GM18519 (cell line): ENCODE data around the gene LRRC56.

Experiments
- ATAC-seq: cut with Tn5 transposase; IDR thresholded peaks from one replicate; pipeline ENCODE4 v1.9.1; 2021; ENCODE audit warnings: mild to moderate bottlenecking, moderate library complexity; ENCODE audit not compliant: unreplicated experiment, low FRiP score

Gene LRRC56

DNA sequence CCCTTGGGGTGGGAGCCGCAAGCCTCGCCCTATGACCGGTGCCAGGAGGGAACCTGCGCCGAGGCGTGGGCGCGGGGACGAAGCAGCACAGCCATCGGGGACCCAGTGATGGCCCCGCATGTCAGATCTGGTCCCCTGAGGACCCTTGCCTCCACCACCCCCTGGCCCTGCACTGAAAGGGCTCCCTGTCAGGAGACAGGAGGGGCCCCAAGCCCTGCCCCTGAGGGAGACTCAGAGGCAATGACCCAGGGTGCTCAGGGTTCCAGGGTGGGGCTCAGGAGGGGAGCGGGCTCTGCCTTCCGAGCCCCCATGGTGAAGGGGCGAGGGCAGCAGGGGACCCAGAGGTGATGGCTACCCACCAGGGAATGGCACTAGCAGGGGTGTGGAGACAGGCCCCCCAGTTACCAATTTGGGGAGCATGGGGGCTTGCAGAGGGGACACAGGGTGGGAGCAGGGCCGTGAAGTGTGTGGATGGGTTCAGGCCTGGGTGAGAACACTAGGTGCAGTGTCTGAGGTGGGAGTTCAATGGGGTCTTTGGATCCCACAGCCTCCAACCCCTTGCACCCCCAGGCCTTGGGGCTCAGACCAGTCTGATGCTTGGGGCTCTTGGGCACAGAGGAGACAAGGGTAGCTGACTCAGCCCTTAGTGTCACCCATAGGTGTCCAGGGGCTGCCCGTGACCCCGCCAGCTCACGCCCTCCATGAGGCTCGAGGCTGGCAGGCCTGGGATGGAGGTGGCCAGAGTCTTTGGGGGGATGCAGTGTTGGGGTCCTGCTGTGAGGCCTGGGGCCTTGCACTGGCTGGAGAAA is 499 bp downstream of the LRRC56 start:
- no peak for ATAC-seq

DNA sequence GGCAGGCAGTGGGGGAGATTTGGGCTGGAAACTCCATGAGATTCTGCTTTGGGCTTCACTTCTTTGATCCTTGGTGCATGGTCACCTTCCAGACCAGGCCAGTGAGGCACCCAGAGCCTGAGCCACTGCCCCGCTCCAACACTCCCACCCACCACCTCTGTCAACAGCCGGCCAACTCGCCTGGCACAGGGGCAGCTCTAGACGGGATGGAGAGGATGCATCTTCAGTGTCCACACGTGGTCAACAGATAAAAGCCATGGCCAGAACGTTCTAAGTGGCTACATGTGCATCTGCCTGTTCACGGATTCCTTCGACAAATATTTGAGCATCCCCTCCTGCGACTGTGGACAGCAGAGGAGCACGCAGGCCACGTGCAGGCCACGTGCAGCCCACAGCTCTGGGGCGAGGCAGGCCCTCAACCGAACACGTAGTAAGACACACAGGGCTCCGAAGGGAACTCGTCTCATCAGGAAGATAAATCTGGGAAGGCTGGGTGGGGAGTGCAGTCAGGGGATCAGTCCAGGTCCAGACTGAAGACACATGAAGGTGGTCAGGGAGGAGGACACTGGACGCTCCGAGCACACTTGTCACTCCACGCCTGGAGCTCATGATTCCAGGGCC is 1.2 kb downstream of the LRRC56 start:
- ATAC-seq = no peak

DNA sequence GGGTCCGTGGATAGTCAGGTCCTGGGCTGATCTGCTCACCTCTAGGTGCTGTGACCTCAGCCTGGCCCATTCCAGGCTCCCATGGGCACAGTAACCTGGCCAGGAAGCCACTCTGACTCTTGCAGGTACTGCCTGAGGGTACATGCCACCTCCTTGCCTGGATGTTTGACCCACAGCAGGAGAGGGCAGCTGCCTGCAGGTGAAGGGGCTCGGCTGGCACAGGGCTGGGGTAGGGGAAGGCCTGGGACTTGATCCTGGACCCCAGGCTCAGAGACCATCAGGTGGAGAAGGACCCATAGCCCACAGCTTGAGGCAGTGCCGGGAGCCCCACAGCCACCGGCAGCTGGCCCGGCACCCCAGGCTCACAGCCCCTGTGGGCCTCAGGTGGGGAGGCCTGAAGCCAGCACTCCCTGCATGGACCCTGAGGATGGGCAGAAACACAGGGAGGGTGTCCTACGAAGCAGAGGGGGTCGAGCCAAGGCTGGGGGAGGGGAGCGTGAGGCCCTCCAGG is 2.7 kb downstream of the LRRC56 start:
- no peak for ATAC-seq

DNA sequence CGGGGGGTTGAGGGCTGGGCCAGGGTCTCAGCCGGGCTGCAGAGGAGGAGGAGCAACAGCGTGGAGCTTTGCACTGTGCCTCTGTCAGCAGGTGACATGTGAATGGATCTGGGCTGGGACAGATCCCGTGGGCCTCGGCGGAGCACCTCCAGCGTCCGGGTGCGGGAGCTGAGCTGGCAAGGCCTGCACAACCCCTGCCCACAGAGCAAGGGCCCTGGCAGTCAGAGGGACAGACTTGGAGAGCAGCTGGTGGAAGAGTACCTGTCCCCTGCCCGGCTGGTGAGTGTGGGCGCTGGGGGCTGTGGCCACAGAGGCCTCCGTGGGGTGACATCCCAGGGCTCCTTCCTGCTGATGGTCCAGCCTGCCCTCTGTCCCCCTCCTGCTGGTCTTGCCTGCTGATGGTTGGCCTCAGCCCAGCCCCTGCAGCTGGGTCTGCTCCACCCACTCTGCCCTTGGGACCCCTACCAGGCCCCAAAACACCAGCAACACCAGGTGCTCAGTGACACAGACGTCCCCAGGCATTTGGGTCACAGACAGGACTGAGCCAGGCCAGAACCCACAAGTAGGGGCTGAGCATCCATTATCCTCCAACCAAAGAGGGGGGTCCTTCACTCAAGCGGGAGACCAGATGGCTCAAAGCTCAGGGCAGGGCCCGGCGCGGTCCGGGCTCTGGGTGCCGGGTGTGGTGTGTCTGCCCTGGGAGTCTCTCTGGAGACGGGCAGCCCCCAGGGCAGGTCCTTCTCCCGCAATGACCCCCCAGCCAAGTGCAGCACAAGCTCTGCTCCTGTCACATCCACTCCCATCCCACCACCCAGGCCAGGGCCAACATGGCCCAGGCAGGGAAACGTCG is 3.5 kb downstream of the LRRC56 start:
- no peak for ATAC-seq

- no peak for ATAC-seq
Measured at GRCh38 chr11:541433-541885, 4.1 kb downstream of the LRRC56 start.

DNA sequence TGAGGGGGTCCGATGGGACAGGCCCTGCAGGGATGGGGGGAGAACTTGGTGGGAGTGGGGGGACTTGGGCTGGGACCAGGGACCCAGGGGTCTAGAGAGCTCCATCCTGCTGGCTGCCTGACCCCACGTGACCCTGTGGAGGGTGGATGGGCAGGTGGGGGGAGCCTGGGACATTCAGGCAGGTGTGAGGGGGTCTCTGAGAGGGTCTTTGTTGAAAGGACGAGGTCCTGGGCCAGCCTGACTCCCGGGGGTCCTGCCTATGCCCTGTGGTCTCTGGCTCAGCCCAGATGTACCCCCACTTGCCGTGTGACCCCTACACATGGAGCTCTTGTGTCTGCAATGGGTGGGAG is 7.5 kb downstream of the LRRC56 start:
- ATAC-seq = no peak

- ATAC-seq = no peak
Measured at GRCh38 chr11:545171-545570, 7.8 kb downstream of the LRRC56 start.

GRCh38 chr11:548700-549603 is 11.6 kb downstream of the LRRC56 start:
- ATAC-seq = no peak

DNA sequence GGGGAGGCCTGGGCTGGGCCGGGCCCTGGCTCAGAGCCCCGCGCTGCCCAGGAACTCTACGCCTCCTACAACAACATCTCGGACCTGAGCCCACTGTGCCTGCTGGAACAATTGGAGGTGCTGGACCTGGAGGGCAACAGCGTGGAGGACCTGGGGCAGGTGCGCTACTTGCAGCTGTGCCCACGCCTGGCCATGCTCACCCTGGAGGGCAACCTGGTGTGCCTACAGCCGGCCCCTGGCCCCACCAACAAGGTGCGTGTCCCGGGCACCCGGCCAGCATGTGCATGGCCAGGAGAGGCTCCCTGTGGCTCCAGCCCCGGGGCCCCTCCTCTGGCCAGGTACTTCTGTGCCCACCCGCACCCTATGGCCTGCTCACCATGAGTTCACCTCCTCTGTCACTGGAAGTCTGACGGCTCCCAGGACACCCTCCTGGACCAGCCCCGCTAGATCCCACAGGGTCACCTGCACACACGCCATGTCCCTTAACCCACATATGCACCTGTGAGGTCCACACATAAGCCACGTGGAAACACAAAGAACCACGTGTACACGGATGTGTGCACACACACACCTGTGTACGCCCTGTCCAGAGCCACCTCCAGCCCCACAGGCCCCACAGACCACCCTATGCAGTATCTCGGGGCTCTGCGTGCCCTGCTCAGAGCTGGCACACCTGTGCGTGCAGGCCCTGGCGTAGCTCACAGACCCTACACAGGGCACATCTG is 12.9 kb downstream of the LRRC56 start:
- ATAC-seq = no peak

- ATAC-seq = no peak
Measured at GRCh38 chr11:550746-551085, 13.4 kb downstream of the LRRC56 start.

- no peak for ATAC-seq
Measured at GRCh38 chr11:551131-551530, 13.8 kb downstream of the LRRC56 start.

DNA sequence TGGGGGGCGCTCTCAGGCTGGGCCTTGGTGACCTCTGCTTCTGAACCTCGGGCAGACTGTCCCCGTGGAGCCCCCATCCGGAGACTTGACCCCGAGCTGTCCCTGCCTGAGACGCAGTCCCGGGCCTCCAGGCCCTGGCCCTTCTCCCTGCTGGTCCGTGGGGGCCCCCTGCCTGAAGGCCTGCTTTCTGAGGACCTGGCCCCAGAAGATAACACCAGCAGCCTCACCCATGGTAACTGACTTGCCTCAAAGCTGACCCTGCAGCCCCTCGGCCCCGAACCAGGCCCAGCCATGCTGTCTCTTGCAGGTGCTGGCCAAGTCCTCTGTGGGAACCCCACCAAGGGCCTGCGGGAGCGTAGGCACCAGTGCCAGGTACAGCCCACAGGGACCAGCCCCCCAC is 14.3 kb downstream of the LRRC56 start:
- ATAC-seq = no peak

GRCh38 chr11:553083-553987 is 16.0 kb downstream of the LRRC56 start:
- no peak for ATAC-seq

- no peak for ATAC-seq
Measured at GRCh38 chr11:553988-554340, 16.6 kb downstream of the LRRC56 start.

GRCh38 chr11:554428-555226 is 17.3 kb downstream of the LRRC56 start:
- no peak for ATAC-seq

DNA sequence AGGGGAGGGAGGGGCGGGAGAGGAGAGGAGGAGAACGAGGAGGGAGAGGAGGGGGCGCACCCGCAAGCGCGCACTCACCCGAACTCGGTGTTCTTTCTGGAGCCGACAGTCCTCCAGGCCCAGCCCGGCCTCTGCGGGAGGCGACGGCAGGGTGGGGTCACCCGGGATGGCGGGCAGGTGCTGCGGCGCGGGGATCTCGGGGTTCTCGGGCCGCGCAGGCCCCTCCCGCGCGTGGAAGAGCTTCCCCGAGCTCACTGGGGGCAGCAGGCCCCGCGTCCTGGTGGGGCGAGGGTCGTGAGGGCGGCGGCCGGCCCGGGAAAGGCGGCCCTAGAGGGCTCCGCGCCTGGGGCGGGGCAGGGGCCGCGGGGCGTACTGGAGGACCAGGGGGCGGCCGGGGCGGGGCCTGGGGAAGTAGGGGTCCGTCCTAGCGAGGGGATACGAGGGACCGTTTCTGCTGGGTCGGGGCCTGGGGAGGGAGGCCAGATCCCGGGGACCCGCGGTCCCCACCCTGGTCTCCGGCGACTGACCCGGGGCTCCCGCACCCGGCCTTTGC is 18.0 kb downstream of the LRRC56 start:
- no peak for ATAC-seq

- no peak for ATAC-seq
Measured at GRCh38 chr11:555780-556661, 18.7 kb downstream of the LRRC56 start.
